ENCODE results near the gene ATG4B. TPM values are rescaled to one million over a fixed set of nuclear protein-coding genes. Genes with fewer than 3 reads are reported as not detected.

ATG4B gene
- total and polyA plus RNA-seq, 9 of the 15 experiments (the other 6 are each of a cell fraction or from before 2014, with no cell fraction given): 5.9 to 58.8 (median 35.6) TPM

- TF ChIP-seq CREB3L1 (IDR thresholded peaks at IDR 0.05; ENCODE audit: borderline replicate concordance, low read depth) (no peak), ATF2 (CRISPR knock-in tag; IDR thresholded peaks at IDR 0.05) (no peak), ETS1 (conservative IDR thresholded peaks at IDR 0.05; ENCODE audit: control insufficient read depth, low read depth, low read length) (0 out of 2 replicates have a peak, but pooled peaks have one; percentile 37), TCF3 (CRISPR knock-in tag; IDR thresholded peaks at IDR 0.05) (peak; percentile 19; the same call in 1 of the 2 replicates), SP1 (CRISPR knock-in tag; IDR thresholded peaks at IDR 0.05) (peak; percentile 80), STAT5B (CRISPR knock-in tag; IDR thresholded peaks at IDR 0.05) (no peak)
Observed at GRCh38 chr2:241702155-241703031, 64.9 kb downstream of the ATG4B start (continued).
